Keratinocyte (primary cell): ENCODE results near the gene GBP5. TPM values are rescaled to one million over a fixed set of nuclear protein-coding genes. Genes with fewer than 3 reads are reported as not detected.

Experiments
- DNase-seq: peaks from one replicate; pipeline ENCODE4 v3.0.0-alpha.2; 2011; ENCODE audit warnings: low read depth, missing footprints, low spot score
- FAIRE-seq: peaks from 2 replicates; lab custom pipeline; 2011; peaks lifted over from hg19 to GRCh38; lab: Jason Lieb, UNC
- H2AFZ ChIP-seq: 2 replicates; pipeline ENCODE4 v1.6.0; 2012; ENCODE audit warnings: low read length, control low read depth, inconsistent platforms; ENCODE audit not compliant: control insufficient read depth
- H3K27ac ChIP-seq: 2 replicates; pipeline ENCODE4 v1.5.1; 2011; ENCODE audit warnings: low read length; ENCODE audit not compliant: control insufficient read depth, insufficient read depth
- H3K27me3 ChIP-seq: 3 replicates; pipeline ENCODE4 v1.6.0; 2011; ENCODE audit warnings: low read length; ENCODE audit not compliant: control insufficient read depth, insufficient read depth; ENCODE audit errors: extremely low read depth
- H3K36me3 ChIP-seq, 2 experiments: 2 replicates in 1 of 2; 3 replicates in 1 of 2; pipeline ENCODE4 v1.5.1; 2011; ENCODE audit warnings: low read length in 2 of 2, mild to moderate bottlenecking in 1 of 2; ENCODE audit not compliant: control insufficient read depth in 2 of 2, insufficient read depth in 2 of 2; ENCODE audit errors: extremely low read depth in 1 of 2
- H3K4me1 ChIP-seq: 3 replicates; pipeline ENCODE4 v1.5.1; 2011; ENCODE audit warnings: low read length; ENCODE audit not compliant: control insufficient read depth, insufficient read depth; ENCODE audit errors: extremely low read depth
- H3K4me2 ChIP-seq: 3 replicates; pipeline ENCODE4 v1.6.0; 2011; ENCODE audit warnings: low read depth, low read length; ENCODE audit not compliant: control insufficient read depth, insufficient read depth; ENCODE audit errors: extremely low read depth
- H3K4me3 ChIP-seq, 3 experiments: fragments of 200-600 bp in 1 of 3; sonication (generic) in 1 of 3; 2 replicates in 2 of 3; 3 replicates in 1 of 3; pipeline ENCODE4 v1.5.1; 2011 to 2016; ENCODE audit warnings: low read length in 3 of 3, mild to moderate bottlenecking in 3 of 3, control low read depth in 2 of 3, inconsistent platforms in 1 of 3, low read depth in 1 of 3, mixed read lengths in 1 of 3, mixed run types in 1 of 3, moderate library complexity in 1 of 3; ENCODE audit not compliant: control insufficient read depth in 2 of 3, insufficient read depth in 2 of 3; ENCODE audit errors: extremely low read depth in 1 of 3
- H3K79me2 ChIP-seq: 2 replicates; pipeline ENCODE4 v1.6.0; 2012; ENCODE audit warnings: low read length; ENCODE audit not compliant: control insufficient read depth, insufficient read depth
- H3K9ac ChIP-seq: 3 replicates; pipeline ENCODE4 v1.6.0; 2011; ENCODE audit warnings: low read length; ENCODE audit not compliant: control insufficient read depth, insufficient read depth; ENCODE audit errors: extremely low read depth
- H3K9me1 ChIP-seq: 3 replicates; pipeline ENCODE4 v1.6.0; 2011; ENCODE audit warnings: low read length; ENCODE audit not compliant: control insufficient read depth, insufficient read depth; ENCODE audit errors: extremely low read depth
- H3K9me3 ChIP-seq: 2 replicates; pipeline ENCODE4 v1.5.1; 2012; ENCODE audit warnings: low read depth, low read length; ENCODE audit not compliant: control insufficient read depth
- H4K20me1 ChIP-seq: 3 replicates; pipeline ENCODE4 v1.6.0; 2011; ENCODE audit warnings: low read length; ENCODE audit not compliant: control insufficient read depth, insufficient read depth; ENCODE audit errors: extremely low read depth
- EZH2 ChIP-seq: IDR thresholded peaks from one replicate; pipeline ENCODE4 v1.6.1; 2012; ENCODE audit warnings: inconsistent platforms, mild to moderate bottlenecking, low read length, moderate library complexity
- dilution Hi-C: fragments of 300-500 bp; cut with MboI; formaldehyde crosslinking; loops from one replicate; pipeline ENCODE4 v1.7.0; 2020; ENCODE audit warnings: low sequenced_read_pairs; ENCODE audit not compliant: extremely low pct_ligation_motif_present
- polyA plus RNA-seq, 5 experiments: library from polyadenylated mRNA; depleted of rRNA in 3 of 5; stranded (reverse) in 3 of 5; stranded (forward) in 1 of 5; unstranded in 1 of 5; fragments of >200 nt; gene quantifications; 1 replicate in 1 of 5; 2 replicates in 3 of 5; 3 replicates in 1 of 5; pipeline versions ENCODE4 v1.2.1 to v1.2.3, GENCODE V29; 2011 to 2012; ENCODE audit warnings: missing spikeins in 2 of 5, low read depth in 1 of 5, low replicate concordance in 1 of 5
- TF ChIP-seq, protein P1 (sequence below), 3 experiments: IDR thresholded peaks in 1 of 3; conservative IDR thresholded peaks in 1 of 3; optimal IDR thresholded peaks in 1 of 3; 2 replicates in 2 of 3; 3 replicates in 1 of 3; pipeline versions ENCODE3 to v1.5.1; 2011; ENCODE audit warnings: low read length in 3 of 3, mild to moderate bottlenecking in 3 of 3, moderate library complexity in 2 of 3, control low read depth in 1 of 3, inconsistent platforms in 1 of 3; ENCODE audit not compliant: insufficient read depth in 2 of 3; ENCODE audit errors: extremely low read depth in 1 of 3

Gene GBP5
- polyA plus RNA-seq, 1 donor (not counting 4 experiments of a cell fraction or from before 2014, with no cell fraction given) = 0.03 TPM

DNA sequence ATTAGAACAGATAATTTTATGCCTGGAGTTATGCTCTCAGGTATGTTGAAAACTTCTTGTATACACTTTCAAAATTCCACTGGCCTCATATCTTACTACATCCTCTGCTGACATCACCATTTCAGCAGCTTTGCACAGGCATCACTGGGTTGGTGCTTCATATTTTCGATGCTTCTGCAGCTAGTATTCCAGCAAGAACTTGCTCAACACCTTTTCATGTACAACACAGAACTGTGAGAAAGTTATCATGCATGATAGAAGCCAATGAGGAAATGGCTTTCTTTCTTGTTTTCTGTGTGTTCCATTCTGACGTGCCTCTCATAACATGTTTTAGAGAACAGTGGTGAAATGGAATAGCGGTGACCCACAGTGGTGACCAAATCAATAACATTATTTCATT, 5.1 kb upstream of the GBP5 start:
- no peaks in the 10 kb centered on the region for H3K9me3 ChIP-seq
- no peaks in the 10 kb centered on the region for H3K36me3 ChIP-seq
- H3K79me2 ChIP-seq = no peaks in the 10 kb centered on the region
- DNase-seq (no peak), FAIRE-seq (no peak)
- no peak overlapping the region for H3K4me3 ChIP-seq
- H3K27me3 ChIP-seq = no peaks in the 10 kb centered on the region
- H3K9ac ChIP-seq = no peak overlapping the region
- no peak overlapping the region for H3K4me2 ChIP-seq
- H3K27ac ChIP-seq = no peak overlapping the region
- TF ChIP-seq EZH2 = no peak
- TF ChIP-seq, protein P1, sequence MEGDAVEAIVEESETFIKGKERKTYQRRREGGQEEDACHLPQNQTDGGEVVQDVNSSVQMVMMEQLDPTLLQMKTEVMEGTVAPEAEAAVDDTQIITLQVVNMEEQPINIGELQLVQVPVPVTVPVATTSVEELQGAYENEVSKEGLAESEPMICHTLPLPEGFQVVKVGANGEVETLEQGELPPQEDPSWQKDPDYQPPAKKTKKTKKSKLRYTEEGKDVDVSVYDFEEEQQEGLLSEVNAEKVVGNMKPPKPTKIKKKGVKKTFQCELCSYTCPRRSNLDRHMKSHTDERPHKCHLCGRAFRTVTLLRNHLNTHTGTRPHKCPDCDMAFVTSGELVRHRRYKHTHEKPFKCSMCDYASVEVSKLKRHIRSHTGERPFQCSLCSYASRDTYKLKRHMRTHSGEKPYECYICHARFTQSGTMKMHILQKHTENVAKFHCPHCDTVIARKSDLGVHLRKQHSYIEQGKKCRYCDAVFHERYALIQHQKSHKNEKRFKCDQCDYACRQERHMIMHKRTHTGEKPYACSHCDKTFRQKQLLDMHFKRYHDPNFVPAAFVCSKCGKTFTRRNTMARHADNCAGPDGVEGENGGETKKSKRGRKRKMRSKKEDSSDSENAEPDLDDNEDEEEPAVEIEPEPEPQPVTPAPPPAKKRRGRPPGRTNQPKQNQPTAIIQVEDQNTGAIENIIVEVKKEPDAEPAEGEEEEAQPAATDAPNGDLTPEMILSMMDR (optimal IDR thresholded peaks at IDR 0.05 in 1 of 3, IDR thresholded peaks at IDR 0.05 in 1 of 3, conservative IDR thresholded peaks at IDR 0.05 in 1 of 3; ENCODE audit: extremely low read depth in 1 of 3, insufficient read depth in 2 of 3, low read length in 3 of 3) = no peak
- no peak overlapping the region for H2AFZ ChIP-seq
- dilution Hi-C loops = no loop called here
- no peaks in the 10 kb centered on the region for H3K9me1 ChIP-seq
- H4K20me1 ChIP-seq = no peaks in the 10 kb centered on the region
- H3K4me1 ChIP-seq = no peaks in the 10 kb centered on the region

DNA sequence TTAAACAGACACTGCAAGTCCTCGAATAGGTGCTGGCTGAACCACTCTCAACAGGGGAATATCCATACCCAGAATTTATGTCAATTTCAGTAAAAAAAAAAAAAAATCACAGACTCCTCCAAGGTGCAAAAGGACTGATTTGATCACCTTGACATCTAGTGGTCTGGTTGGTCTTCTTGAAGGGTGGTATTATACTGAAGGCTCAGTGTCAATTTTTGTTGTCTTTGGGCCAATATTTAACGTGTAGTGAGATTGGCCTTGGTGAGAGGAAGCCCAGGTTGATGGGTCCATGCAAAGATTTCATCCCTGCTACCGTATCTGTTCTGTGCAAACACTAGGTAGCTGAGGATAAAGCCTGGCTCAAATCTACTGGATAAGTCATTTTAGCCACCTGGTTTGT, 4.0 kb upstream of the GBP5 start:
- DNase-seq (no peak), FAIRE-seq (no peak)
- no peaks in the 10 kb centered on the region for H4K20me1 ChIP-seq
- no peaks in the 10 kb centered on the region for H3K27me3 ChIP-seq
- no peaks in the 10 kb centered on the region for H3K79me2 ChIP-seq
- H3K4me1 ChIP-seq = no peaks in the 10 kb centered on the region
- H3K4me3 ChIP-seq = no peak overlapping the region
- H3K36me3 ChIP-seq = no peaks in the 10 kb centered on the region
- H2AFZ ChIP-seq = no peak overlapping the region
- dilution Hi-C loops = no loop called here
- no peaks in the 10 kb centered on the region for H3K9me1 ChIP-seq
- no peak overlapping the region for H3K9ac ChIP-seq
- H3K4me2 ChIP-seq = no peak overlapping the region
- TF ChIP-seq, protein P1 (optimal IDR thresholded peaks at IDR 0.05 in 1 of 3, IDR thresholded peaks at IDR 0.05 in 1 of 3, conservative IDR thresholded peaks at IDR 0.05 in 1 of 3; ENCODE audit: extremely low read depth in 1 of 3, insufficient read depth in 2 of 3, low read length in 3 of 3) = peak in 1 of 3 experiments; percentile 7
- TF ChIP-seq EZH2 = no peak
- no peak overlapping the region for H3K27ac ChIP-seq
- no peaks in the 10 kb centered on the region for H3K9me3 ChIP-seq
